ENCODE results near the gene BCHE. TPM values are rescaled to one million over a fixed set of nuclear protein-coding genes. Genes with fewer than 3 reads are reported as not detected.
A peak's percentile ranks its signal among the peaks of the same experiment; 100 is the strongest.

The BCHE gene
- total and polyA plus RNA-seq, 2 experiments from 2014 or later = 4.1 to 9.5 TPM

GRCh38 chr3:165868088-165868487, 30.9 kb upstream of the BCHE start:
- Histone ChIP-seq H2AFZ (no peak overlapping the region), H3K27ac (no peak overlapping the region), H3K36me3 (replicated peaks; ENCODE audit: insufficient read depth, low read depth) (no peaks in the 10 kb centered on the region), H3K27me3 (no peaks in the 10 kb centered on the region), H4K20me1 (ENCODE audit: insufficient read depth, poor library complexity, severe bottlenecking) (no peaks in the 10 kb centered on the region), H3K4me1 (ENCODE audit: insufficient read depth) (no peaks in the 10 kb centered on the region), H3K4me2 (no peak overlapping the region), H3K9me3 (ENCODE audit: low read depth) (no peaks in the 10 kb centered on the region), H3K4me3 (no peak overlapping the region), H3K9me2 (replicated peaks; ENCODE audit: insufficient read depth) (no peaks in the 10 kb centered on the region), H3K79me2 (no peaks in the 10 kb centered on the region)
- TF ChIP-seq CTCF (IDR thresholded peaks at IDR 0.05; ENCODE audit: poor library complexity) (no peak), EZH2 (IDR thresholded peaks at IDR 0.05; ENCODE audit: borderline replicate concordance) (no peak), EZH2phosphoT487 (IDR thresholded peaks at IDR 0.05; ENCODE audit: low read depth, severe bottlenecking, unreplicated experiment) (no peak)
- no peak for DNase-seq (ENCODE audit: low spot score)
- 93% methylated on average over 5 of the region's 5 CpGs for WGBS (ENCODE audit: low lambda C conversion rate, missing lambda C conversion rate)

GRCh38 chr3:165859061-165859460, 21.8 kb upstream of the BCHE start:
- H3K4me3 ChIP-seq = no peak overlapping the region
- WGBS (ENCODE audit: low lambda C conversion rate, missing lambda C conversion rate) = 67% methylated on average over 1 of the region's 1 CpG
- no peaks in the 10 kb centered on the region for H3K27me3 ChIP-seq

GRCh38 chr3:165855581-165855980, 18.4 kb upstream of the BCHE start:
- no peaks in the 10 kb centered on the region for H3K9me3 ChIP-seq (ENCODE audit: low read depth)
- DNase-seq (ENCODE audit: low spot score) = no peak
- TF ChIP-seq EZH2phosphoT487 (IDR thresholded peaks at IDR 0.05; ENCODE audit: low read depth, severe bottlenecking, unreplicated experiment) = no peak
- no peak for TF ChIP-seq EZH2 (IDR thresholded peaks at IDR 0.05; ENCODE audit: borderline replicate concordance)
- no peak for TF ChIP-seq CTCF (IDR thresholded peaks at IDR 0.05; ENCODE audit: poor library complexity)
- H3K4me3 ChIP-seq = no peak overlapping the region
- H2AFZ ChIP-seq = no peak overlapping the region
- no peak overlapping the region for H3K4me2 ChIP-seq
- no peaks in the 10 kb centered on the region for H3K79me2 ChIP-seq
- H3K9me2 ChIP-seq (replicated peaks; ENCODE audit: insufficient read depth) = no peaks in the 10 kb centered on the region
- H3K27me3 ChIP-seq = no peaks in the 10 kb centered on the region
- no peaks in the 10 kb centered on the region for H3K4me1 ChIP-seq (ENCODE audit: insufficient read depth)
- H3K36me3 ChIP-seq (replicated peaks; ENCODE audit: insufficient read depth, low read depth) = no peaks in the 10 kb centered on the region
- no peak overlapping the region for H3K27ac ChIP-seq
- no peaks in the 10 kb centered on the region for H4K20me1 ChIP-seq (ENCODE audit: insufficient read depth, poor library complexity, severe bottlenecking)

More at GRCh38 chr3:165859061-165859460, 21.8 kb upstream of the BCHE start:
- Histone ChIP-seq H3K4me1 (ENCODE audit: insufficient read depth) (no peaks in the 10 kb centered on the region), H3K79me2 (no peaks in the 10 kb centered on the region), H2AFZ (no peak overlapping the region), H3K9me2 (replicated peaks; ENCODE audit: insufficient read depth) (no peaks in the 10 kb centered on the region), H3K36me3 (replicated peaks; ENCODE audit: insufficient read depth, low read depth) (no peaks in the 10 kb centered on the region), H3K4me2 (no peak overlapping the region), H4K20me1 (ENCODE audit: insufficient read depth, poor library complexity, severe bottlenecking) (no peaks in the 10 kb centered on the region), H3K27ac (no peak overlapping the region), H3K9me3 (ENCODE audit: low read depth) (no peaks in the 10 kb centered on the region)
- DNase-seq (ENCODE audit: low spot score) = no peak
- TF ChIP-seq CTCF (IDR thresholded peaks at IDR 0.05; ENCODE audit: poor library complexity) (no peak), EZH2phosphoT487 (IDR thresholded peaks at IDR 0.05; ENCODE audit: low read depth, severe bottlenecking, unreplicated experiment) (no peak), EZH2 (IDR thresholded peaks at IDR 0.05; ENCODE audit: borderline replicate concordance) (no peak)

DNA sequence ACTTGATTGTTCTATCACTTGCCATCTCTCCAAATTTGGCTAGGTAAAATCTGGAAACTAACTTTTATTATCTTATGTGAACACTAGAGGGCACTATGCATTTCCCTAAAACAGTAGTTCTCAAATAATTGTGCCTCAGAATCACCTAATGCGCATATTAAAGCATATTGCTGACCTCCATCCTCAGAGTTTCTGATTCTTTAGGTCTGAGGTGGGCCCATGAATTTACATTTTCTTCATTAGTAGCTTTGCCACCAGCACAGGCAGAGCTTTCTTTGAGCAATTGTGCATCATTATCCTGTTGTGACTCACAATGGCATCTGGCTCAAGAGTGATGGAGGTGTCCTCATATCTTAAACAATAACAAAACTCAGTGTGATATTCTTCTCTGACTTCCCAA, 17.5 kb upstream of the BCHE start:
- no peak overlapping the region for H3K4me2 ChIP-seq
- H3K79me2 ChIP-seq = no peaks in the 10 kb centered on the region
- no peaks in the 10 kb centered on the region for H3K9me3 ChIP-seq (ENCODE audit: low read depth)
- peak; percentile 21 for DNase-seq (ENCODE audit: low spot score)
- no peaks in the 10 kb centered on the region for H3K36me3 ChIP-seq (replicated peaks; ENCODE audit: insufficient read depth, low read depth)
- WGBS (ENCODE audit: low lambda C conversion rate, missing lambda C conversion rate) = 55% methylated on average over 1 of the region's 1 CpG
- H2AFZ ChIP-seq = no peak overlapping the region
- H3K9me2 ChIP-seq (replicated peaks; ENCODE audit: insufficient read depth) = no peaks in the 10 kb centered on the region
- no peak overlapping the region for H3K27ac ChIP-seq
- no peaks in the 10 kb centered on the region for H3K4me1 ChIP-seq (ENCODE audit: insufficient read depth)
- no peaks in the 10 kb centered on the region for H3K27me3 ChIP-seq
- no peaks in the 10 kb centered on the region for H4K20me1 ChIP-seq (ENCODE audit: insufficient read depth, poor library complexity, severe bottlenecking)
- peak; percentile 67 for TF ChIP-seq CTCF (IDR thresholded peaks at IDR 0.05; ENCODE audit: poor library complexity)
- no peak for TF ChIP-seq EZH2phosphoT487 (IDR thresholded peaks at IDR 0.05; ENCODE audit: low read depth, severe bottlenecking, unreplicated experiment)
- TF ChIP-seq EZH2 (IDR thresholded peaks at IDR 0.05; ENCODE audit: borderline replicate concordance) = no peak
- no peak overlapping the region for H3K4me3 ChIP-seq

All from hepatocyte (in vitro differentiated cells).